Activated CD4-positive, CD25-positive, alpha-beta regulatory T cell treated with anti-CD3 and anti-CD28 coated beads, Interleukin-2, amount 50 U/mL, for 72 hours (primary cell): ENCODE measurements around the gene CDK13.
"Not testable (repeated sequence)": the region's sequence is repeated elsewhere in the genome, so short reads cannot be mapped to it uniquely, and the experiment has no call there.

Experiments
- DNase-seq: peaks from one replicate; pipeline ENCODE4 v3.0.0; 2021

CDK13 gene

DNA sequence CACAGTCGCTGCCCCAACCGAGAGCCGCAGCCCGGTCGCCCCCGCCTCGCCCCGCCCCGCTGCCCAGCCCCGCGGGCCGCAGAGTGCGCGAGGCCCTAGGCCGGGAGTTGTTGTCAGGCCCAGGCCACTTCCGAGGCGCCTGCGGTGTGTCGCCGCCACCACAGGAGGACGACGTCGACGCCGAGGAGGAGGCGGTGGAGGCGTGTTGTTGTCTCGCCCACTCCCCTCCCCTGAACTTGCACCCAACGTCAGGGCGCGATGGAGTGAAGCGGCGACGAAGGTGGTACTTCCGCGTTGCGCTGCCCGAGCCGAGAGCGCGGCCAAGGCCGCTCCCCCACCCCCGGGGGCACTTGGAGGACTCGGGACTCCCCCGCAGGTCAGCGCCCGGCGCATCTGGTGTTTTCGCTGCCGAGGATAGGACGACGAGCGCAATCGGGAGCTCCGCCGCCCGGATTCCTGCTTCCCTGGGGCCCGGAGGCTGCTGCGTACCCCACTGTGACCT lies at the start of gene CDK13:
Gene CDK13, plus strand, starts transcription at position 286 of the 502 bp plus-strand sequence. CDS start 386 bp downstream, outside the sequence.
- DNase-seq: peak; percentile 87

GRCh38 chr7:39904077-39904486 lies 46.0 kb upstream of the CDK13 start:
- no peak for DNase-seq

GRCh38 chr7:39908141-39908540 lies 41.9 kb upstream of the CDK13 start:
- DNase-seq: no peak

GRCh38 chr7:39908973-39909372 lies 41.1 kb upstream of the CDK13 start:
- DNase-seq: no peak

DNA sequence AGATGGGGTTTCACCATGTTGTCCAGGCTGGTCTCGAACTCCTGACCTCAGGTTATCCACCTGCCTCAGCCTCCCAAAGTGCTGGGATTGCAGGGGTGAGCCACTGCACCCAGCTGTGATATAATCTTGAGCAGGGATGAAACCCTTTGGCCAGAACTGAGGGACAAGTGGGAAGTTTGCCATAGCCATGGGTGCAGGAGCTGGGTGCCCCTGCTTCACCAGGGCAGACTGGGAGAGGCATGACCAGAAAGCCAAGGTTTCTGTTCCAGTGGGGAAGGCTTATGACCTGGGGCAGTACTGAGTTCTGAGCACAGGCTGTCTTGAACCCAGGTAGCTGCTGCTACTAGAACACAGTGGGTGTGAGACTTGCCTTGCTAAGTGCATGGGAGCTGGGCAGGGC lies 40.5 kb upstream of the CDK13 start:
- DNase-seq: no peak

- DNase-seq: no peak
Observed at GRCh38 chr7:39910108-39910869, 39.8 kb upstream of the CDK13 start.

DNA sequence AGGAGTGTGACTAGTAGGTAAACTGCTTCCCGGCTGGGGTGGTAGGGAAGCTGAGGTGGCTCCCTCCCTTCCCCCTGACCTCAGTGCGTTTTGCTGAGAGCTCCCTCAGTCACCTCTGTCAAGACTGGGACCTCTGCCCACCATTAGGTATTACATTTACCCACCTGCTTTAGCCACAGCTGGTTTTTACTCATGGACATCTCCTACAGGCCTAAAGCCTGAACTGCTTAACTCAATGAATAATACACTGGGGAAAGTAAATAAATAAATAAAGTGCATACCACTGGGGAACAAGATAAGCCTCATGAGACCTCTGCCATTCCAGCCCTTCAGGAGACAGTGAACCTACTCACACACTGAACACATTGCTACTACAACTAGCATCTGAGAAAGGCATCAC lies 38.9 kb upstream of the CDK13 start:
- DNase-seq: no peak

DNA sequence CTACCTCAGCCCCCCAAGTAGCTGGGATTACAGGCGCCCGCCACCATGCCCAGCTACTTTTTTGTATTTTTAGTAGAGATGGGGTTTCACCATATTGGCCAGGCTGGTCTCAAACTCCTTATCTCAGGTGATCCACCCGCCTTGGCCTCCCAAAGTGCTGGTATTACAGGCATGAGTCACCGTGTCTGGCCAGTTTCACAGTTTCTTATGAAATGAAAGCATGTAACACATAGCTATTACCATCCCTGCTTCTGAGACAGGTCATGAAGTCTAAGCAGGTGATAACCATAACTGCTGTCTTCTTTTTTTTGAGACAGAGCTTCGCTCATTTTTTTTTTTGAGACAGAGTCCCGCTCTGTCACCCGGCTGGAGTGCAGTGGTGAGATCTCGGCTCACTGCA lies 34.2 kb upstream of the CDK13 start:
- DNase-seq: not testable (repeated sequence)

GRCh38 chr7:39919646-39920045 lies 30.4 kb upstream of the CDK13 start:
- no peak for DNase-seq

- no peak for DNase-seq
Observed at GRCh38 chr7:39921506-39922175, 28.4 kb upstream of the CDK13 start.

DNA sequence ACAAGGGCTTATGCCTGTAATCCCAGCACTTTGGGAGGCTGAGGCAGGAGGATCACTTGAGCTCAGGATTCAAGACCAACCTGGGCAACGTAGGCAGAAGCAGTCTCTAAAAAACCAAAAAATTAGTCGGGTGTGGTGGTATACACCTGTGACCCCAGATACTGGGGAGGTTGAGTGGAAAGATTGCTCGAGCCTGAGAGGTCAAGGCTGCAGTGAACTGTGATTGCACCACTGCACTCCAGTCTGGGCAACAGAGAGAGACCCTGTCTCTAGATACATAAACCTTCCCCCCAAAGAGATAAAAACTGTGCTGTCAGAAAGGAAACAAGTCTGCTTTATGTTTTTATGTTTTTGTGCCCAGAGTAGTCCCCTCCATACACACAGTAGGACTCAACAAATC lies 27.5 kb upstream of the CDK13 start:
- no peak for DNase-seq

GRCh38 chr7:39923091-39923490 lies 27.0 kb upstream of the CDK13 start:
- no peak for DNase-seq

DNA sequence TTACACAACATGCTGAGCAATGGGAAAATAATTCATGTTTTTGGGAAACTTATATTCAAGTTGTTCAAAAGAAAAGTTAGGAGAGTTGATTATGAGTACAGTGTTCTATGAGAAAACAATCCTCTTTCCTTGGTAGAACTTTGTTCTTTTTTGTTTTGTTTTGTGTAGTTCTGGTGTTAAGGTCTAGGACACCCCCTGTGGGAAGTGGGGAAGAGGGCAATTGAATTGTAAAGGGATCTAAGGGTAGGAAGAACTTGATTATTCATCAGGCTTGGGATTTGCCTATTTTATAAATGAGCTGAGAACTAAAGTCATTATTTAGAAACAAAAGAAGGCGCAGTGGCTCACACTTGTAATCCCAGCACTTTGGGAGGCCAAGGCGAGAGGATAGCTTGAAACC lies 25.9 kb upstream of the CDK13 start:
- DNase-seq: no peak

- no peak for DNase-seq
Observed at GRCh38 chr7:39926111-39926510, 23.9 kb upstream of the CDK13 start.

DNA sequence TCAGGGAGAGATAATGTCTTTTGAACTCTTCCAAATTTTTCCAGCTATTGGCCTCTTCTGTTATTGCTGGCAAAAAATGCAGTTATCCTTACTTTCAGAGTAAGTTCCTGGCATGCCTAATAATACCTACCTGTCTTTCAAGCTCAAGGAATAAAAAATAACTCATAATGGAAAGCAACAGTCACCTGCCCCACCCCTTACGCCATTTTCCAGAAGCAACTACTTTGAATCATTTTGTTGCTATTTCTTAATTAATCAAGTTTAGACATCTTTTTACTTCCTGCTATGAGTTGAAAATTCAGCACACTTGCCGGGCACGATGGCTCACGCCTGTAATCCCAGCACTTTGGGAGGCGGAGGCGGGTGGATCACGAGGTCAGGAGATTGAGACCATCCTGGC lies 23.0 kb upstream of the CDK13 start:
- no peak for DNase-seq

GRCh38 chr7:39934132-39934531 lies 15.9 kb upstream of the CDK13 start:
- no peak for DNase-seq

- DNase-seq: no peak
Observed at GRCh38 chr7:39936761-39937160, 13.3 kb upstream of the CDK13 start.

DNA sequence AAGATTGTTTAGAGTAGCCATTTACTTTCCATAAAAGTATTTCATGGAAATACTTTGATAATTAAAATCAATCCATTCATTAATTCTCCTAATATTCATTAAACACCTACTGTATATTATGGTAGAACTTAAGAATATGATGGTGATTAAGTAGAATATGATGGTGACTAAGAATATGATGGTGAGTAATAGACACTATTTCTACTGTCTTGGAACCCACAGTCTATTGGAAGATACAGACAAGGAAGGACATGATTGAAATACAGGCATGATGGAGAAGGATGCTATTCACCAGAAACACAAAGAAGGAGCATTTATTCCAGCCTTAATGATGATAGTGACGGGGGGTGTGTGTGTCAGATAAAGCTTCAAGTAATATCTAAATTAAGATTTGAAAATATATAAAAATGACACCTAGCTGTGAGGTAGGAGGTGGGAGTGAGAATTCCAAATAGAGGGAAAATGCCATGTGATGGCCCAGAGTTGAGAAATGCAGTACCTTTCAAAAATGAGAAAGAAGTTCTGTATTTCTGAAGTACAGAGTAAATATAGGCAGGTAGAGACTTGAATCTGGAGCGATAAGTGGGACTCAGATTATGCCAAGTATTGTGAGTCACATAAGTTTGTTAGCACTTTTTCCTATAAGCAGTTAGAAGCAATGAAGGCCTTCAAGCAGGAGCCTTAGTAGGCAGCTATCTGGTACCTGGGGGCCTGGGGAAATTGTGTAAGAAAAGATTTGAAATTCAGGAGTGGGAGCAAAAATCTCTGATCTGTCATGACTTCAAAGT lies 12.5 kb upstream of the CDK13 start:
- DNase-seq: no peak

GRCh38 chr7:39942883-39943282 lies 7.2 kb upstream of the CDK13 start:
- DNase-seq: no peak

DNA sequence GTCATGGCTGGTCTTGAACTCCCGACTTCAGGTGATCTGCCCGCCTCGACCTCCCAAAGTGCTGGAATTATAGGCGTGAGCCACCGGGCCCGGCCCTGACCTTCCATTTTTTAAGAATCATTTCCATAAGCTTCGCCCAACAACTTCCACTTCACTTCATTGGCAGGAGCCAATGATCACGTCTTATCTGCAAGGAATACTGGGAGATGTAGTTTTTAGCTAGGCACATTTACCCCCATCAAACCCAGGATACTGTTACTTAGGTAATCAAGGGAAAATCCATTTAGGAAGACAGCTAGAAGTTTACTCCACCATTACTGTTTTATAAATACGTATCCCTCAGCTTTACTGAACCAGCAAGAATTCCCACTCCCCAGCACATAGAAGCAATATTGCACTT lies 3.4 kb upstream of the CDK13 start:
- DNase-seq: no peak

DNA sequence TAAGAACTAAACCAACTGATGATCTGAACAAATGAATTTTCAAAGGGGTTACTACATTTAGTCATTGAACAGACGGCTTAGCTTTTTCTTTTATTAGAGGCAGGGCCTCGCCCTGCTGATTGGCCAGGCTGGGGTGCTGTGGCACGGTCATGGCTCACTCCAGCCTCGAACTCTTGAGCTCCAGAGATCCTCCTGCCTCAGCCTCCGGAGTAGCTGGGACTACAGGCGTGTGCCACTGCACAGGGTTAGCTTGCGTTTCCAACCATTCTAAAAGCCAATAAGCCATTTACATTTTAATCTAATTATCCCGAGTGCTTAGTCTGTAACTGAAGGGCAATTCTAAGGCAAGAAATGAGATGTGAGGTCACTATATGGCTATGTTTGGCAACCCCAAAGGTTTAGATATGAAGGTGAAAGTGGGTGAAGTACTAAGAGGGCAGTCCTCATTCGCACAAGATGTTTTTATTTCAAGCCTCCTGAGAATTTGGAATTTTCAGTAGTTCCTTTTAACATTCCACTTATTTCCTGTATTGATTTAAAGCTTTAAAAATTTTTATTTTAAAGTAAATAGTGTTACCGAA lies 1.6 kb upstream of the CDK13 start:
- DNase-seq: peak; percentile 35

DNA sequence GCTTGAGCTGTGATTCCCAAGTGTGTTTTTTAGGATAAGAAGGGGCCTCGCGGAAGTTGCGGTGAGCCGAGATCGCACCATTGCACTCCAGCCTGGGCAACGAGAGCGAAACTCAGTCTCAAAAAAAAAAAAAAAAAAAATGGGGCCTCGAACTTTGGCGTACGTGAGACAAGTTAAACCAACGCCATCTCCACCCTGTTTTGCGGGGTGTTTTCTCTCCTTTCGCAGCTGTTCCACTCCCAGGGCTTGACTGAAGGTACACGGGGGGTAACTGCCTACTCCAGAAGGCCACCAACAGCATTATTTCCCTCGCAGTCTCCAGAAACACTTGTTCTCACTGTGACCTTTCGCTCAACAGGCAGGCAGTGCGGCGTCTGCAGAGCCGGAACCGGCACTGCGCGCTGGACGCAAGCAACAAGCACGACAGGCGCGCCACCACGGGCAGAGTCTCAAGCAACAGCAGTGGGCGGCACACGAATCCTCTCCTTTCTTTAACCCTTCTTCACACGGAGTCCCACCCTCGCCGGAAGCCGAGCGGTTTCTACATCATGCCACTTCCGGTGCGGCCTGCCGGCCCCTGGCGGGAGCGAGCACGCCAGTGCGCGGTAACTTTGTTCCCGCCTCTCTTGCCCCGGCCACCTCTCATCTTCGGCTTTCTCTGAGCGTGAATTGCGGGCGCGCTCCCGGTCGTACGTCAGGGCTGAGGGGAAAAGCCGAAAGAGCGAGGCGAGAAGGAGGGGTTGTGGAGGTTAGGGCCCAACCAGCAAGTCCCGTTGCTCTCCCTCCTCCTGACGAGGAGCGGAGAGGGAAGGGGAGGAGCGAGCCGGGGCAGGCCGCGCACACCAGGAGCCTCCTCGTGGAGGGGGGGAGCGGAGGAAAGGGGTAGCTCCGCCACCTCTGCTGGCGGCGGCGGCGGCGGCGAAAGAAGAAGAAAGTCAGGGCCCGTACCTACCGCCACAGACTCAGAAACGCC lies 814 bp upstream of the CDK13 start:
- peak; percentile 96 for DNase-seq
